Bladder microvascular endothelial cell (primary cell): ENCODE measurements around the gene VSX2. TPM values are rescaled to one million over a fixed set of nuclear protein-coding genes. Genes with fewer than 3 reads are reported as not detected.

Source experiments
- total RNA-seq: library from RNA; depleted of rRNA; stranded (reverse); fragments of >200 nt; gene quantifications from 2 replicates; pipeline ENCODE4 v1.2.3, GENCODE V29; 2014

VSX2 gene
- not detected in 2 replicates for total RNA-seq

GRCh38 chr14:74238974-74239847, at the start of gene VSX2:
Gene VSX2 (plus strand): TSS chr14:74239449. CDS start chr14:74239562, 113 bp downstream.

GRCh38 chr14:74302634-74303569, 63.7 kb downstream of the VSX2 start, which contains the start of gene ABCD4:
Gene ABCD4 (minus strand): TSS chr14:74302934. CDS start chr14:74302912, 22 bp downstream.

Other genes starting within 250 kb of the VSX2 start
- 5.8 and 10.3 TPM in 2 replicates for gene ENTPD5, start 220.2 kb upstream of the VSX2 start, total RNA-seq
- gene BBOF1, start 220.1 kb upstream of the VSX2 start, total RNA-seq: 0.97 and 2.4 TPM in 2 replicates
- gene ALDH6A1, start 155.0 kb upstream of the VSX2 start, total RNA-seq: 8.6 and 23.3 TPM in 2 replicates
- 7.8 and 10.2 TPM in 2 replicates for gene LIN52, start 154.5 kb upstream of the VSX2 start, total RNA-seq
- gene ABCD4, start 63.5 kb downstream of the VSX2 start, total RNA-seq: 43.2 and 50.6 TPM in 2 replicates
- not detected in 2 replicates for gene VRTN, start 109.0 kb downstream of the VSX2 start, total RNA-seq
- 0.06 TPM in 1 of 2 replicates, not detected in the other for gene SYNDIG1L, start 186.8 kb downstream of the VSX2 start, total RNA-seq